ENCODE measurements around the gene OR6B1. TPM values are rescaled to one million over a fixed set of nuclear protein-coding genes. Genes with fewer than 3 reads are reported as not detected.

The OR6B1 gene
- total and polyA plus RNA-seq, 2 donors (not counting 1 experiment from before 2014, with no cell fraction given) = not detected

GRCh38 chr7:143973870-143974416, 26.2 kb upstream of the OR6B1 start:
- Mint-ChIP-seq H3K27ac (no peak overlapping the region), H3K4me1 (no peaks in the 10 kb centered on the region), H3K4me3 (no peak overlapping the region), H3K9me3 (ENCODE audit: insufficient read depth) (no peaks in the 10 kb centered on the region), H3K27me3 (peaks cover 4% of the 10 kb centered on the region)
- H3K4me1 ChIP-seq (ENCODE audit: control insufficient read depth in 2 of 2, insufficient read depth in 2 of 2, low read length in 2 of 2) = no peaks in the 10 kb centered on the region
- ATAC-seq (ENCODE audit: low read depth) (no peak), DNase-seq (no peak)
- CTCF ChIA-PET = no interaction called here
- H3K4me3 ChIP-seq (ENCODE audit: control extremely low read depth in 1 of 5, extremely low read depth in 1 of 5, insufficient read depth in 1 of 5, low read depth in 2 of 5, low read length in 4 of 5) = no peak overlapping the region
- no peak overlapping the region for H3K27ac ChIP-seq (ENCODE audit: low read length in 2 of 2)
- no peaks in the 10 kb centered on the region for H3K36me3 ChIP-seq (replicated peaks in 1 of 2; ENCODE audit: control extremely low read depth in 1 of 2, control insufficient read depth in 1 of 2, extremely low read depth in 1 of 2, insufficient read depth in 2 of 2, low read length in 1 of 2)
- WGBS (ENCODE audit: insufficient coverage) = no CpG with 5 or more reads among the region's 4 CpGs
- POLR2A ChIA-PET = interaction anchor here (0.6 kb wide), 1 partner anchor 888 kb away, joined by 6 read pairs; no protein-coding TSS in a partner anchor
- H2AFZ ChIP-seq (ENCODE audit: insufficient read depth, low read depth, low read length, poor library complexity, severe bottlenecking) = no peak overlapping the region
- intact Hi-C loops (cut with micrococcal nuclease) = no loop called here
- H4K20me1 ChIP-seq (ENCODE audit: control insufficient read depth, insufficient read depth, low read length, poor library complexity, severe bottlenecking) = no peaks in the 10 kb centered on the region
- no peak overlapping the region for H3K9ac ChIP-seq (ENCODE audit: low read length)
- no peaks in the 10 kb centered on the region for H3K9me3 ChIP-seq (ENCODE audit: control extremely low read depth in 1 of 3, control insufficient read depth in 2 of 3, insufficient read depth in 1 of 3, low read length in 2 of 3)
- TF ChIP-seq EZH2 (IDR thresholded peaks at IDR 0.05; ENCODE audit: borderline replicate concordance, insufficient read depth, low read depth, low read length, poor library complexity, severe bottlenecking) = no peak
- TF ChIP-seq, protein P1, sequence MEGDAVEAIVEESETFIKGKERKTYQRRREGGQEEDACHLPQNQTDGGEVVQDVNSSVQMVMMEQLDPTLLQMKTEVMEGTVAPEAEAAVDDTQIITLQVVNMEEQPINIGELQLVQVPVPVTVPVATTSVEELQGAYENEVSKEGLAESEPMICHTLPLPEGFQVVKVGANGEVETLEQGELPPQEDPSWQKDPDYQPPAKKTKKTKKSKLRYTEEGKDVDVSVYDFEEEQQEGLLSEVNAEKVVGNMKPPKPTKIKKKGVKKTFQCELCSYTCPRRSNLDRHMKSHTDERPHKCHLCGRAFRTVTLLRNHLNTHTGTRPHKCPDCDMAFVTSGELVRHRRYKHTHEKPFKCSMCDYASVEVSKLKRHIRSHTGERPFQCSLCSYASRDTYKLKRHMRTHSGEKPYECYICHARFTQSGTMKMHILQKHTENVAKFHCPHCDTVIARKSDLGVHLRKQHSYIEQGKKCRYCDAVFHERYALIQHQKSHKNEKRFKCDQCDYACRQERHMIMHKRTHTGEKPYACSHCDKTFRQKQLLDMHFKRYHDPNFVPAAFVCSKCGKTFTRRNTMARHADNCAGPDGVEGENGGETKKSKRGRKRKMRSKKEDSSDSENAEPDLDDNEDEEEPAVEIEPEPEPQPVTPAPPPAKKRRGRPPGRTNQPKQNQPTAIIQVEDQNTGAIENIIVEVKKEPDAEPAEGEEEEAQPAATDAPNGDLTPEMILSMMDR (IDR thresholded peaks at IDR 0.05) = no peak
- H3K79me2 ChIP-seq (ENCODE audit: control insufficient read depth, insufficient read depth, low read length) = no peaks in the 10 kb centered on the region
- H3K4me2 ChIP-seq (replicated peaks; ENCODE audit: low read depth, low read length, poor library complexity, severe bottlenecking) = no peak overlapping the region
- no peaks in the 10 kb centered on the region for H3K27me3 ChIP-seq (replicated peaks in 1 of 4; ENCODE audit: control extremely low read depth in 1 of 4, control insufficient read depth in 3 of 4, insufficient read depth in 4 of 4, low read length in 3 of 4)

GRCh38 chr7:143974459-143974858, 25.7 kb upstream of the OR6B1 start:
- ChIA-PET CTCF (no interaction called here), POLR2A (interaction anchor here (0.6 kb wide), 1 partner anchor 889 kb away, joined by 6 read pairs; no protein-coding TSS in a partner anchor)
- Histone ChIP-seq H3K27ac (ENCODE audit: low read length in 2 of 2) (no peak overlapping the region), H3K27me3 (replicated peaks in 1 of 4; ENCODE audit: control extremely low read depth in 1 of 4, control insufficient read depth in 3 of 4, insufficient read depth in 4 of 4, low read length in 3 of 4) (no peaks in the 10 kb centered on the region), H3K4me2 (replicated peaks; ENCODE audit: low read depth, low read length, poor library complexity, severe bottlenecking) (no peak overlapping the region), H3K79me2 (ENCODE audit: control insufficient read depth, insufficient read depth, low read length) (no peaks in the 10 kb centered on the region), H3K4me1 (ENCODE audit: control insufficient read depth in 2 of 2, insufficient read depth in 2 of 2, low read length in 2 of 2) (no peaks in the 10 kb centered on the region), H3K4me3 (ENCODE audit: control extremely low read depth in 1 of 5, extremely low read depth in 1 of 5, insufficient read depth in 1 of 5, low read depth in 2 of 5, low read length in 4 of 5) (no peak overlapping the region), H3K9me3 (ENCODE audit: control extremely low read depth in 1 of 3, control insufficient read depth in 2 of 3, insufficient read depth in 1 of 3, low read length in 2 of 3) (no peaks in the 10 kb centered on the region), H3K9ac (ENCODE audit: low read length) (no peak overlapping the region), H3K36me3 (replicated peaks in 1 of 2; ENCODE audit: control extremely low read depth in 1 of 2, control insufficient read depth in 1 of 2, extremely low read depth in 1 of 2, insufficient read depth in 2 of 2, low read length in 1 of 2) (no peaks in the 10 kb centered on the region), H2AFZ (ENCODE audit: insufficient read depth, low read depth, low read length, poor library complexity, severe bottlenecking) (no peak overlapping the region), H4K20me1 (ENCODE audit: control insufficient read depth, insufficient read depth, low read length, poor library complexity, severe bottlenecking) (no peaks in the 10 kb centered on the region)
- intact Hi-C loops (cut with micrococcal nuclease) = no loop called here
- Mint-ChIP-seq H3K27me3 (peaks cover 4% of the 10 kb centered on the region), H3K9me3 (ENCODE audit: insufficient read depth) (no peaks in the 10 kb centered on the region), H3K4me1 (no peaks in the 10 kb centered on the region), H3K4me3 (no peak overlapping the region), H3K27ac (no peak overlapping the region)
- no CpG with 5 or more reads among the region's 4 CpGs for WGBS (ENCODE audit: insufficient coverage)
- TF ChIP-seq, protein P1 (IDR thresholded peaks at IDR 0.05) = no peak
- no peak for TF ChIP-seq EZH2 (IDR thresholded peaks at IDR 0.05; ENCODE audit: borderline replicate concordance, insufficient read depth, low read depth, low read length, poor library complexity, severe bottlenecking)
- ATAC-seq (ENCODE audit: low read depth) = no peak
- DNase-seq = no peak
